GM21529 (cell line): ENCODE measurements around the gene ZNF384.
"Not testable (repeated sequence)": the region's sequence is repeated elsewhere in the genome, so short reads cannot be mapped to it uniquely, and the experiment has no call there.

ENCODE experiments used
- ATAC-seq: cut with Tn5 transposase; IDR thresholded peaks from one replicate; pipeline ENCODE4 v1.9.1; 2021; ENCODE audit not compliant: unreplicated experiment

Gene ZNF384

GRCh38 chr12:6688999-6689882, at the start of gene ZNF384:
Gene ZNF384, minus strand, starts transcription at chr12:6689375. Its CDS starts 9,855 bp downstream, at chr12:6679520.
- ATAC-seq, result peak; percentile 86

GRCh38 chr12:6736754-6737153, 47.6 kb upstream of the ZNF384 start:
- no peak for ATAC-seq

- no peak for ATAC-seq
Measured at GRCh38 chr12:6735448-6736191, 46.4 kb upstream of the ZNF384 start.

- no peak for ATAC-seq
Measured at GRCh38 chr12:6734506-6735387, 45.6 kb upstream of the ZNF384 start.

- no peak for ATAC-seq
Measured at GRCh38 chr12:6730169-6730568, 41.0 kb upstream of the ZNF384 start.

- ATAC-seq, result no peak
Measured at GRCh38 chr12:6729186-6729585, 40.0 kb upstream of the ZNF384 start.

- ATAC-seq, result no peak
Measured at GRCh38 chr12:6725350-6725749, 36.2 kb upstream of the ZNF384 start.

- peak; percentile 24 for ATAC-seq
Measured at GRCh38 chr12:6724409-6724797, 35.2 kb upstream of the ZNF384 start.

GRCh38 chr12:6723607-6724408, 34.6 kb upstream of the ZNF384 start, which contains the start of gene COPS7A:
Gene COPS7A, plus strand, starts transcription at chr12:6724046. Its CDS starts 611 bp downstream, at chr12:6724657.
- ATAC-seq, result peak; percentile 93

- ATAC-seq, result no peak
Measured at GRCh38 chr12:6722863-6723262, 33.7 kb upstream of the ZNF384 start.

GRCh38 chr12:6716874-6717437, 27.8 kb upstream of the ZNF384 start:
- ATAC-seq, result no peak

- not testable (repeated sequence) for ATAC-seq
Measured at GRCh38 chr12:6716031-6716873, 27.1 kb upstream of the ZNF384 start.

- ATAC-seq, result no peak
Measured at GRCh38 chr12:6708960-6709394, 19.8 kb upstream of the ZNF384 start.

- not testable (repeated sequence) for ATAC-seq
Measured at GRCh38 chr12:6708351-6708750, 19.2 kb upstream of the ZNF384 start.

GRCh38 chr12:6703631-6704030, 14.5 kb upstream of the ZNF384 start:
- no peak for ATAC-seq

GRCh38 chr12:6701078-6701768, 12.0 kb upstream of the ZNF384 start:
- no peak for ATAC-seq

- ATAC-seq, result no peak
Measured at GRCh38 chr12:6700646-6701051, 11.5 kb upstream of the ZNF384 start, which contains the start of gene PIANP. Gene PIANP, minus strand, starts transcription at chr12:6700815. Its CDS starts 2,754 bp downstream, at chr12:6698061.

- ATAC-seq, result no peak
Measured at GRCh38 chr12:6699989-6700645, 10.9 kb upstream of the ZNF384 start.
